BJ (cell line): Measurements from ENCODE around the gene C12orf57. TPM values are rescaled to one million over a fixed set of nuclear protein-coding genes. Genes with fewer than 3 reads are reported as not detected.

Experiments
- CTCF ChIA-PET: fragments of 350-600 bp; formaldehyde crosslinking; extraction: SDS; loops from one replicate; lab custom pipeline; 2021; ENCODE audit warnings: antibody characterized with exemption, inconsistent platforms; lab: Yijun Ruan, JAX
- POLR2A ChIA-PET: fragments of 300-600 bp; sonication (Branson Sonifier 250); formaldehyde crosslinking; extraction: SDS; loops from one replicate; lab custom pipeline; 2021; ENCODE audit warnings: antibody characterized with exemption; lab: Charles Lee
- DNase-seq: peaks from one replicate; pipeline ENCODE4 v3.0.0-alpha.2; 2011; ENCODE audit warnings: low read depth
- H3K27me3 ChIP-seq: 2 replicates; pipeline ENCODE4 v1.6.0; 2011; ENCODE audit warnings: low read length; ENCODE audit not compliant: control insufficient read depth, insufficient read depth
- H3K36me3 ChIP-seq: 2 replicates; pipeline ENCODE4 v1.5.1; 2011; ENCODE audit warnings: low read length; ENCODE audit not compliant: control insufficient read depth, insufficient read depth
- H3K4me3 ChIP-seq: 2 replicates; pipeline ENCODE4 v1.5.1; 2011; ENCODE audit warnings: low read depth, mild to moderate bottlenecking, control low read depth, low read length
- CTCF ChIP-seq: IDR thresholded peaks from 2 replicates; pipeline ENCODE4 v1.5.1; 2011; ENCODE audit warnings: low read depth, mild to moderate bottlenecking, control low read depth, inconsistent platforms, low read length, moderate library complexity; ENCODE audit not compliant: insufficient read depth
- polyA plus RNA-seq: library from polyadenylated mRNA; depleted of rRNA; stranded (reverse); fragments of >200 nt; gene quantifications from 2 replicates; pipeline ENCODE4 v1.2.3, GENCODE V29; 2011

Gene C12orf57
- polyA plus RNA-seq, 1 experiment = 709 TPM

- Histone ChIP-seq H3K36me3 (peaks cover 4% of the 10 kb centered on the region), H3K4me3 (no peak overlapping the region), H3K27me3 (no peaks in the 10 kb centered on the region)
- TF ChIP-seq CTCF = 0 out of 2 replicates have a peak, but pooled peaks have one; percentile 26
- no peak for DNase-seq
- CTCF ChIA-PET = interaction anchor here (0.8 to 2.0 kb wide), 3 partner anchors 11 to 164 kb away, joined by 4 to 5 read pairs (median 4); no protein-coding TSS in a partner anchor
- POLR2A ChIA-PET = no interaction called here
These were observed 6.6 kb downstream of the C12orf57 start for GRCh38 chr12:6950401-6950801.

- DNase-seq = no peak
- ChIA-PET POLR2A (no interaction called here), CTCF (interaction anchor here (0.6 to 2.0 kb wide), 3 partner anchors 11 to 15 kb away, joined by 4 to 5 read pairs (median 4); no protein-coding TSS in a partner anchor)
- H3K4me3 ChIP-seq = no peak within 1 kb of the TSS
- peaks cover 2% of the 10 kb centered on the region for H3K36me3 ChIP-seq
- H3K27me3 ChIP-seq = no peaks in the 10 kb centered on the region
- no peak for TF ChIP-seq CTCF
These were observed 7.2 kb downstream of the C12orf57 start, which contains the start of gene PTPN6 for GRCh38 chr12:6950811-6951540. Gene PTPN6 (plus strand): TSS chr12:6951356. CDS start chr12:6951513, 157 bp downstream.

- Histone ChIP-seq H3K36me3 (peaks cover under 1% of the 10 kb centered on the region), H3K27me3 (no peaks in the 10 kb centered on the region), H3K4me3 (no peak overlapping the region)
- no peak for DNase-seq
- no peak for TF ChIP-seq CTCF
- ChIA-PET CTCF (interaction anchor here (0.6 to 1.6 kb wide), 2 partner anchors 10 kb away, joined by 4 to 7 read pairs; no protein-coding TSS in a partner anchor), POLR2A (no interaction called here)
These were observed 7.8 kb downstream of the C12orf57 start for GRCh38 chr12:6951551-6952120.

GRCh38 chr12:6952121-6952862 is 8.5 kb downstream of the C12orf57 start:
- ChIA-PET POLR2A (no interaction called here), CTCF (interaction anchor here (1.0 to 1.6 kb wide), 3 partner anchors 9 to 80 kb away, joined by 3 to 7 read pairs (median 3); partner anchors contain the start of genes C12orf57 and RNU7-1)
- DNase-seq = no peak
- no peaks in the 10 kb centered on the region for H3K27me3 ChIP-seq
- TF ChIP-seq CTCF = no peak
- no peaks in the 10 kb centered on the region for H3K36me3 ChIP-seq
- no peak overlapping the region for H3K4me3 ChIP-seq
